GM19023 (cell line): Measurements from ENCODE around the gene NCAM1.

Experiments
- ATAC-seq: cut with Tn5 transposase; IDR thresholded peaks from one replicate; pipeline ENCODE4 v1.9.1; 2021; ENCODE audit warnings: mild to moderate bottlenecking, moderate library complexity; ENCODE audit not compliant: unreplicated experiment

The NCAM1 gene

GRCh38 chr11:113247221-113247620, 286.0 kb downstream of the NCAM1 start:
- no peak for ATAC-seq

- ATAC-seq: no peak
Measured at GRCh38 chr11:113247966-113248365, 286.7 kb downstream of the NCAM1 start.

- no peak for ATAC-seq
Measured at GRCh38 chr11:113248702-113249490, 287.7 kb downstream of the NCAM1 start.

GRCh38 chr11:113249491-113249763, 288.2 kb downstream of the NCAM1 start:
- no peak for ATAC-seq

GRCh38 chr11:113249786-113250185, 288.6 kb downstream of the NCAM1 start:
- ATAC-seq: no peak

- no peak for ATAC-seq
Measured at GRCh38 chr11:113251281-113251680, 290.1 kb downstream of the NCAM1 start.

- ATAC-seq: no peak
Measured at GRCh38 chr11:113253406-113253805, 292.2 kb downstream of the NCAM1 start.

- ATAC-seq: no peak
Measured at GRCh38 chr11:113255096-113255495, 293.9 kb downstream of the NCAM1 start.

- ATAC-seq: no peak
Measured at GRCh38 chr11:113255741-113256140, 294.5 kb downstream of the NCAM1 start.

- ATAC-seq: no peak
Measured at GRCh38 chr11:113256431-113257202, 295.4 kb downstream of the NCAM1 start.

- ATAC-seq: no peak
Measured at GRCh38 chr11:113260096-113260425, 298.8 kb downstream of the NCAM1 start.

GRCh38 chr11:113260541-113260940, 299.3 kb downstream of the NCAM1 start:
- ATAC-seq: no peak

GRCh38 chr11:113261709-113262475, 300.7 kb downstream of the NCAM1 start:
- ATAC-seq: no peak

GRCh38 chr11:113262594-113262993, 301.4 kb downstream of the NCAM1 start:
- ATAC-seq: no peak

GRCh38 chr11:113263458-113264259, 302.4 kb downstream of the NCAM1 start:
- ATAC-seq: no peak

GRCh38 chr11:113265362-113265761, 304.1 kb downstream of the NCAM1 start:
- ATAC-seq: no peak

- no peak for ATAC-seq
Measured at GRCh38 chr11:113267493-113267892, 306.3 kb downstream of the NCAM1 start.

GRCh38 chr11:113269096-113269495, 307.9 kb downstream of the NCAM1 start:
- no peak for ATAC-seq

- no peak for ATAC-seq
Measured at GRCh38 chr11:113269636-113270035, 308.4 kb downstream of the NCAM1 start.

- no peak for ATAC-seq
Measured at GRCh38 chr11:113270080-113270479, 308.9 kb downstream of the NCAM1 start.
